ENCODE results near the gene ZNF662. TPM values are rescaled to one million over a fixed set of nuclear protein-coding genes. Genes with fewer than 3 reads are reported as not detected.
A peak's percentile ranks its signal among the peaks of the same experiment; 100 is the strongest.
"Not testable (repeated sequence)": the region's sequence is repeated elsewhere in the genome, so short reads cannot be mapped to it uniquely, and the experiment has no call there.

Gene ZNF662
- total RNA-seq, 1 donor, result 3.5 TPM

DNA sequence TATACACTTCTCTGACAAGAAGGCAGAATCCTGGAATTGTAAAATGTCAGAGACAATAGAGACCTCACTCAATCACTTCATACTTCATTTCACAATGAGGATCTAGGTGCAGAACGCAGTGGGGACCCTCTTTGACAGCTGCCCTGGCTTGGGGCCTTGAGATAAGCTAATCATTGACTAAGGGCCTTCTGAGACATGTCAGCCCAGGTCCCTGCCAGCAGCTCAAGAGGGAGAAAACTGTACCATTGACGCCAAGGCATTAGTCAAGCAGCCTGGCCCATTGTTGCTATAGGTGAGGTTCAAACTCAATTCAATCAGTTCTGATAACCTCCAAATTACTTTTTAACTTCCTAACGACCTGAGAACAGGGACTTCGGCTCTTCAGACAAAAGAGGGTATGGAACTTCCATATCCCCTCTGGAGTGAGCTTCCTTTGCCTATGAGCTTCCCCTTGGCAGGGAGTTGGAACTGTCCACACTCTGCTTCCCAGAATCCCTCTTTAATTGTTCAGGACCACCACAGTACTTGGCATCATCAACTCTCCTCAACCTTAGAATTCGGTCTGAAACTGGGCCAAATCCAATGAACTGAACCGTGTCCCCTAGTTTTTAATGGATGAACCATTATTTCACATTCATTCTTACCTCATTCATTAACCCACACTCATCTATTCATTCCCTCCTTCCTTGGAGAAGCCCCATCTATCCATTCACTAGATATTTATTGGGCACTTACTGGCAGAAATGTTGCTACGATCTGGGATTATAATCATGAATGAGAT lies 28.8 kb upstream of the ZNF662 start:
- no peak overlapping the region for H3K4me3 ChIP-seq (ENCODE audit: low read depth, low read length)
- TF ChIP-seq, protein P1, sequence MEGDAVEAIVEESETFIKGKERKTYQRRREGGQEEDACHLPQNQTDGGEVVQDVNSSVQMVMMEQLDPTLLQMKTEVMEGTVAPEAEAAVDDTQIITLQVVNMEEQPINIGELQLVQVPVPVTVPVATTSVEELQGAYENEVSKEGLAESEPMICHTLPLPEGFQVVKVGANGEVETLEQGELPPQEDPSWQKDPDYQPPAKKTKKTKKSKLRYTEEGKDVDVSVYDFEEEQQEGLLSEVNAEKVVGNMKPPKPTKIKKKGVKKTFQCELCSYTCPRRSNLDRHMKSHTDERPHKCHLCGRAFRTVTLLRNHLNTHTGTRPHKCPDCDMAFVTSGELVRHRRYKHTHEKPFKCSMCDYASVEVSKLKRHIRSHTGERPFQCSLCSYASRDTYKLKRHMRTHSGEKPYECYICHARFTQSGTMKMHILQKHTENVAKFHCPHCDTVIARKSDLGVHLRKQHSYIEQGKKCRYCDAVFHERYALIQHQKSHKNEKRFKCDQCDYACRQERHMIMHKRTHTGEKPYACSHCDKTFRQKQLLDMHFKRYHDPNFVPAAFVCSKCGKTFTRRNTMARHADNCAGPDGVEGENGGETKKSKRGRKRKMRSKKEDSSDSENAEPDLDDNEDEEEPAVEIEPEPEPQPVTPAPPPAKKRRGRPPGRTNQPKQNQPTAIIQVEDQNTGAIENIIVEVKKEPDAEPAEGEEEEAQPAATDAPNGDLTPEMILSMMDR (IDR thresholded peaks at IDR 0.05; ENCODE audit: insufficient read depth, low read depth, low read length), result no peak
- DNase-seq (ENCODE audit: low read depth), result no peak

DNA sequence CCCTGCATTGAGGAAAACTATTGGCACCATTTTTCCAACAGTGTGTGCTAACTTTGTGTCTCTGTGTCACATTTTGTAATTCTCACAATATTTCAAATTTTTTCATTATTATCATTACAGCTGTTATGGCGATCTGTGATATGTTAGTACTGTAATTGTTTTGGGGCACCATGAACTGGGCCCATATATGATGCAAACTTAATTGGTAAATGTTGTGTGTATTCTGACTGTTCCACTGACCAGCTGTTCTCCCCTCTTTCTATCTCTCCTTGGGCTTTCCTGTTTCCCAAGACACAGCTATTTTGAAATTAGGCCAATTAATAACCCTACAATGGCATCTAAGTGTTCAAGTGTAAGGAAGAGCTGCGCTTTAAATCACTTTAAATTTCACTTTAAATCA lies 28.1 kb upstream of the ZNF662 start:
- no peak for DNase-seq (ENCODE audit: low read depth)
- TF ChIP-seq, protein P1 (IDR thresholded peaks at IDR 0.05; ENCODE audit: insufficient read depth, low read depth, low read length), result no peak
- no peak overlapping the region for H3K4me3 ChIP-seq (ENCODE audit: low read depth, low read length)

DNA sequence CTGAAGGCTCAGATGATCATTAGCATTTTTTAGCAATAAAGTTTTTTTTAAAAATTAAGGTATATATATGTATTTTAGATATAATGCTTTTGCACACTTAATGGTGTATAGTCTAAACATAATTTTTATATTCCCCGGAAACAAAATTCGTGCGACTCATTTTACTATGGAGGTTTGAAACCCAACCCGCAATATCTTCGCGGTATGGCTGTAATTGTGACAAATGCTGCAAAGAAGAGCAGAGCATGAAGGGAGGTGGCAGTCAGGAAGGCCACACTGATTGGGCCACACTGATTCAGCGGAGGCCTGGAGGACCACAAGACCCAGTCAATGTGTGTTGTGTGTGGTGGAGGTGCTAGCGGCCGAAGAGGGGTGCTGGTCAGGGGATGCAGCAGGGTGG lies 25.8 kb upstream of the ZNF662 start:
- DNase-seq (ENCODE audit: low read depth), result no peak
- H3K4me3 ChIP-seq (ENCODE audit: low read depth, low read length), result peak overlapping the region; percentile 65
- TF ChIP-seq, protein P1 (IDR thresholded peaks at IDR 0.05; ENCODE audit: insufficient read depth, low read depth, low read length), result no peak

DNA sequence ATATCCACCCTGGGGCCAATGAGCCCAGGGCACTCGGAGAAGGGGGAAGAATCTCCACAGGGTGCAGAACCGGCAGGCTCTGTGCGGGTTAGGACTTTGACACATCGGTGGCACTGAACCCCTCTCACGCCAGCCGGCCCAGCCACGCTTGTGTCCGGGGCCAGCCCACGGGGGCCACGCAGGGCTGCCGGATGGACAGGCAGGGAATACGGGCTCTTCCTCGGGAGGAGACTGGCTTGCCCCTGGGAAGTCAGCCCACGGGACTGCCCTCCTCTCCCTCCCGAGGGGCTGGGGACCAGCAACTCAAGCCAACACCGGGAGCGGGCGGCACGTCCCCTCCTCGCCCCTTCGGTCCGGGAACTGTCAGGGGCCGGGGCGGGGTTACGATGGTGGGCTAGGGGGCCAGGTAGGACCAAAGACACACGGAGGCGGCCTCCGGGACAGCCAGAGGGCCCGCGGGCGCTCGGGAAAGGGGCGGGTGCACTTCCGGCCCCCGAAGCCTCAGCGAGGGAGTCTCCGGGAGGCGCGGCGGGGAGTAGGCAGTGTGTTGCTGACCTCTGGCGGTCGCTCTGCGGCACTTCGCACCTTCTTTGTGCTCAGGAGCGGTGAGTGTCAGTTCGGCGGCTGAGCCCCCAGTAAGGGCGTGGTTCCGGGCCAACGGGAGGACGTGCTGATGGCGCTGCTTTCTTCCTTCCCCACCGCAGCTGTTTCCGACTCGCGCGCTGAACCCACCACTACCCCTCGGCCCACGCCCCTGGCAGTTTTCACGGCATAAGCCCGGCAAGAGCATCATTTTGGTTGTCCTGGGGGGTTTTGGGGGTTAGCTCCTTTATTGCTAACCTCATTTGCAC lies 25.1 kb upstream of the ZNF662 start:
- peak; percentile 70 for DNase-seq (ENCODE audit: low read depth)
- peak overlapping the region; percentile 65 for H3K4me3 ChIP-seq (ENCODE audit: low read depth, low read length)
- TF ChIP-seq, protein P1 (IDR thresholded peaks at IDR 0.05; ENCODE audit: insufficient read depth, low read depth, low read length), result peak; percentile 90

DNA sequence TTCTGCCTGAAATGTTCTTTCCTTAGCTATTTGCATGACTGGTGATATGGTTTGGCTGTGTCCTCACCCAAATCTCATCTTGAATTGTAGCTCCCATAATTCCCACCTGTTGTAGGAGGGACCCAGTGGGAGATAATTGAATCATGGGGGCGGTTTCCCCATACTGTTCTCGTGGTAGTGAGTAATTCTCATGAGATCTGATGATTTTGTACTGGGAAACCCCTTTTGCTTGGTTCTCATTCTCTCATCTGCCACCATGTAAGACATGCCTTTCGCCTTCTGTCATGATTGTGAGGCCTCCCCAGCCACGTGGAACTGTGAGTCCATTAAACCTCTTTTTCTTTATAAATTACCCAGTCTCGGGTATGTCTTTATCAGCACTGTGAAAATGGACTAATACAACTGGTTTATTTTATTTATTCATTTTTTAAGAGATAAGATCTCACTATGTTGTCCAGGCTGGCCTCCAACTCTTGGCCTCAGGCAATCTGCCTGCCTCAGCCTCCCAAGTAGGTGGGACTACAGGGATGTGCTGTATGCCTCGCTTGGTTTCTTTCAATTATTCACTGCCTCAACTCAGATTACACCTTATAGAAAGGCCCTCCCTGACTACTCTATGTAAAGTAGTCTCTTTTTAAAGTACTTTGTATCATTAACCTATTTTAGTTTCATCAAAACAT lies 22.6 kb upstream of the ZNF662 start:
- not testable (repeated sequence) for DNase-seq (ENCODE audit: low read depth); H3K4me3 ChIP-seq (ENCODE audit: low read depth, low read length)

DNA sequence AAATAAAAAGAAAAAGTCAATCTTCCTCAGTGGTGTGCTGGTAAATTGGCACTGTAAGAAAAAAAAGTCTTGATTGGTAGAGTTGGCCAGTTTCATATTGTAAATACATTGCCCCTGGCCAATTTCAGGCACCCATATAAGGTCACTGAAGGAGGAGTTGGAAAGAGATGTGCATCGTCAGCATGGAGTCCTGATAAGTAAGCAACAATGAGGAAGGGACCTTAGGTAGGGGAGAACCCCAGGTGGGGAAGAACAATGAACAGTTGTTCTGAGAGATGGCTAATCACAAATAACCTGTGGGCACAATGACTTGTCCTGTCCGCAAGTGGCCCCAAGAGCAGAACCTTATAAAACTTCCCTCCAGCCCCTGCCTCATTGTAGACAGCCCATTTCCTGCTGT lies 21.6 kb upstream of the ZNF662 start:
- no peak for DNase-seq (ENCODE audit: low read depth)
- TF ChIP-seq, protein P1 (IDR thresholded peaks at IDR 0.05; ENCODE audit: insufficient read depth, low read depth, low read length), result no peak
- no peak overlapping the region for H3K4me3 ChIP-seq (ENCODE audit: low read depth, low read length)

Data from fibroblast of villous mesenchyme (primary cell).